GM12891 (cell line): ENCODE data around the gene PITPNB.

Source experiments
- DNase-seq: peaks from one replicate; pipeline ENCODE4 v3.0.0; 2011; ENCODE audit warnings: low spot score; ENCODE audit not compliant: insufficient read length
- FAIRE-seq: peaks from 2 replicates; lab custom pipeline; 2011; peaks lifted over from hg19 to GRCh38; lab: Jason Lieb, UNC
- PAX5 ChIP-seq: IDR thresholded peaks from 2 replicates; pipeline ENCODE4 v1.6.1; 2011; ENCODE audit warnings: low read length, moderate library complexity, mild to moderate bottlenecking; ENCODE audit not compliant: insufficient read depth, severe bottlenecking
- POLR2A ChIP-seq: IDR thresholded peaks from 2 replicates; pipeline ENCODE4 v1.6.1; 2011; ENCODE audit warnings: low read depth, low read length, control low read depth
- POLR2AphosphoS5 ChIP-seq: IDR thresholded peaks from 2 replicates; pipeline ENCODE4 v1.6.1; 2011; ENCODE audit warnings: low read depth, low read length, control low read depth
- POU2F2 ChIP-seq: IDR thresholded peaks from 2 replicates; pipeline ENCODE4 v1.6.1; 2011; ENCODE audit warnings: low read depth, mild to moderate bottlenecking, control low read depth, low read length, moderate library complexity
- SPI1 ChIP-seq: IDR thresholded peaks from 2 replicates; pipeline ENCODE4 v1.6.1; 2011; ENCODE audit warnings: low read depth, low read length, control low read depth
- TAF1 ChIP-seq: IDR thresholded peaks from 2 replicates; pipeline ENCODE4 v1.6.1; 2011; ENCODE audit warnings: low read depth, low read length, control low read depth

PITPNB gene

DNA sequence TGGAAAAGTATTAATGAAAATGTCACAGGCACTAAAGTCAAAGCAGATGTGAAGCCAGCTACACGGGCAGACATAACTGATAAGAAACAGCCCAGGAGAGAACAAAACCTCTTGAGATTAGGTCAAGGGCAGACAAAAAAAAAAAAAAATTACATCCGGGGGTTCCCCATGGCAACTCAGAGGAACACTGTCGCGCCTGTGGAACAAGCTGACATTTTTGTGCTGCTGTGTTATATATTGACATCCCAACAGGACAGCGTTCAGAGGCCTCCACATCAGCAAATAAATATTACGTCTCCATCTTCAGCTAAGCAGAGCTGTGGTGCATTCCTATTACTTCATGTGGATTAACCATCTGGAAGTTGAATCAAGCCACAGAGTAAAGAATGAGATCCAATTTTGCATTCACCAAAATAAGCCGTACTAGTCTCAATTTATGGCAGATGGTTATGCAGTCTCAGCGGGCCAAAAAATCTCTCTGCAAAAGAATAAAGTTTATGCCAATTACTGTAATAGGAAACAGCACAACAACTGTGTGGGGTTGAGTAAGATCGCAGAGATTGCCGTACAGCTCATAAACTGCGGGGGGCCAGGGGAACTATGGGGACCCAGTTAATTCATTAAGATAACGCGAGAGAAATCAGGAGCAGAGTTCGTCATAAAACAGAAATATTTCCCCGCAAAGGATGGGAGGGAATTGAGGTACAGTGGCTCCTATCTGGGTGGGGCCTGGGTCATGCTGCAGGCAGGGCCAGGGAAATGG lies 76.2 kb downstream of the PITPNB start:
- no peak for DNase-seq
- no peak for FAIRE-seq
- TF ChIP-seq POU2F2 (no peak), POLR2AphosphoS5 (no peak), POLR2A (no peak), PAX5 (no peak), SPI1 (no peak), TAF1 (no peak)

- no peak for FAIRE-seq
- DNase-seq = no peak
- TF ChIP-seq PAX5 = no peak
- TF ChIP-seq POLR2A = no peak
- TF ChIP-seq SPI1 = no peak
- TF ChIP-seq POLR2AphosphoS5 = no peak
- TF ChIP-seq TAF1 = no peak
- TF ChIP-seq POU2F2 = no peak
Measured at GRCh38 chr22:27842201-27842600, 76.9 kb downstream of the PITPNB start.

DNA sequence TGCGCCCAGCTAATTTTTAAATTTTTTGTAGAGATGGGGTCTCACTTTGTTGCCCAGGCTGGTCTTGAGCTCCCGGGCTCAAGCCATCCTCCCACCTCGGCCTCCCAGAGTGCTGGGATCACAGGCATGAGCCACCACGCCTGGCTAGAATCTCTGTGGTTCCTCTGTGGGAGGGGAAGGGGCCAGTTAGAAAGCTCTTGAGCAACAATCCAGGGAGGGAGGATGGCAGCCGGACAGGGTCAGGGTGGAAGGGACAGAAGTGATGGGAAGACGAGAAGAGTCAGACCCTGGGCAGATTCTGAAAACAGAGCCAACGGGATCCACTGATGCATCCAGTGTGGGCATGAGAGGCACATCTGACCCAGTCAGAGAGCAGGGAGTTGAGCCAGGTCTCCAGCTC lies 78.6 kb downstream of the PITPNB start:
- no peak for DNase-seq
- no peak for FAIRE-seq
- TF ChIP-seq POU2F2 (no peak), POLR2AphosphoS5 (no peak), TAF1 (no peak), PAX5 (no peak), SPI1 (no peak), POLR2A (no peak)

- no peak for TF ChIP-seq POU2F2
- no peak for TF ChIP-seq SPI1
- no peak for TF ChIP-seq PAX5
- DNase-seq (no peak), FAIRE-seq (no peak)
Measured at GRCh38 chr22:27839057-27839660, 79.9 kb downstream of the PITPNB start.

GRCh38 chr22:27836181-27836580 lies 82.9 kb downstream of the PITPNB start:
- TF ChIP-seq TAF1 (no peak), POU2F2 (no peak), SPI1 (no peak), POLR2AphosphoS5 (no peak), POLR2A (no peak), PAX5 (no peak)
- no peak for DNase-seq
- FAIRE-seq = no peak

- FAIRE-seq (no peak), DNase-seq (no peak)
- TF ChIP-seq POLR2A (no peak), TAF1 (no peak), PAX5 (no peak), POU2F2 (no peak), POLR2AphosphoS5 (no peak), SPI1 (no peak)
Measured at GRCh38 chr22:27835446-27835845, 83.6 kb downstream of the PITPNB start.

GRCh38 chr22:27834364-27835185 lies 84.5 kb downstream of the PITPNB start:
- FAIRE-seq (no peak), DNase-seq (no peak)
- no peak for TF ChIP-seq TAF1
- TF ChIP-seq POLR2AphosphoS5 = no peak
- no peak for TF ChIP-seq PAX5
- no peak for TF ChIP-seq SPI1
- TF ChIP-seq POLR2A = no peak
- TF ChIP-seq POU2F2 = no peak

DNA sequence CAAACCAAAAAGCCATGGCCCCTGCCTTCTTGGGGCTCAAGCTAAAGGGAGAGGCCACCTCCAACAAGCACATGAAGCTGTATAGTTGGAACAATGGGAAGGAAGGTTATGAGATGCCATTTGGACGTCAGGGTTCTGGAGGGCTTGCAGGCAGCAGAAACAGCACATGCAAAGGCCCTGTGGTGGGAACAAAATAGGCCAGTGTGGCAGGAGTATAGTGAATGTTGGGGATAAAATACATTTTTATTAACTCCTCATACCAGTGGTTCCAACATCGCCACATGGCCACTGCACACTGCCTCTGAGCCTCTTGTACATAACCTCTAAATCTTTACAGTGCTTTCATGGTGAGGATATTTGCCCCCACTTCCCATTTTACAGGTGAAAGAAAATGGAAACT lies 85.3 kb downstream of the PITPNB start:
- DNase-seq = no peak
- TF ChIP-seq SPI1 (no peak), POLR2A (no peak), PAX5 (no peak), TAF1 (no peak), POLR2AphosphoS5 (no peak), POU2F2 (no peak)
- no peak for FAIRE-seq

GRCh38 chr22:27832606-27833005 lies 86.5 kb downstream of the PITPNB start:
- TF ChIP-seq POU2F2 (no peak), POLR2AphosphoS5 (no peak), SPI1 (no peak), TAF1 (no peak), PAX5 (no peak), POLR2A (no peak)
- FAIRE-seq (no peak), DNase-seq (no peak)
